ENCODE measurements around the gene PLB1.

DNA sequence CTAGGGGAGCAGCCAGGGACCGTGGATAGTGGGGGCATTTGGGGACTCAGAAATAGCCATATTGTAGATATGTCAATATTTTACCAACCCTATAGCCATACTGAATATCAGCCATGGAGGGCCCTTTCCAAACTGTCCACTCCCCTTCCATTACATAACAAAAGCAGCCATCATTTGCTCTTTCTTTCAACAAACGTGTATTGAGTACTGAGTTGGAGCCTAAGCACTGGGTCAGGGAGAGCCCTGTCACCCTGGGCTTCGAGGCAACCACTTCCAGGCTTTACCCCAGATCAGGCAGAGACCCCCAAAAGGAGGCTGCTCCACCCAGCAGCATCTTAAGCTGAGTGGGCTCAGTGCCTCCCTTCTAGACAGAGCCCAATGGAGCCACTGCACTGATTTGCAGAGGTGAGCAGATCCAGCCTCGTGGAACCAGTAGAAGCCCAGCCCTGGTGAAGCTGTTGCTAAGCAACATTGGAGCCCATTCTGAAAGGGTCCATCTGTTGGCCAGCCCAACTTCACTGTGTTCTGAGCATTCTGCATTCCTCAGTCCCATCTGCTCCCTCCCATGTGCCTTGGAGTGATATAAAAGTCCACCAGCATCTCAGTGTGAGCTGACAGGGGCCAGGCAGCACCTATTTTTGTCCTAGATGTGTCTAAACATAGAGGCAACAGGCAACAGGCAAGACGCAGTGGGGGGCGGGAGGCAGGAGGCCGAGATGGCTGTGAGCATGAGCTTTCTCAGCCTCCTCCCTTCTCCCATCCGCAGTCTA lies 112.1 kb downstream of the PLB1 start:
- TF ChIP-seq, protein P1, sequence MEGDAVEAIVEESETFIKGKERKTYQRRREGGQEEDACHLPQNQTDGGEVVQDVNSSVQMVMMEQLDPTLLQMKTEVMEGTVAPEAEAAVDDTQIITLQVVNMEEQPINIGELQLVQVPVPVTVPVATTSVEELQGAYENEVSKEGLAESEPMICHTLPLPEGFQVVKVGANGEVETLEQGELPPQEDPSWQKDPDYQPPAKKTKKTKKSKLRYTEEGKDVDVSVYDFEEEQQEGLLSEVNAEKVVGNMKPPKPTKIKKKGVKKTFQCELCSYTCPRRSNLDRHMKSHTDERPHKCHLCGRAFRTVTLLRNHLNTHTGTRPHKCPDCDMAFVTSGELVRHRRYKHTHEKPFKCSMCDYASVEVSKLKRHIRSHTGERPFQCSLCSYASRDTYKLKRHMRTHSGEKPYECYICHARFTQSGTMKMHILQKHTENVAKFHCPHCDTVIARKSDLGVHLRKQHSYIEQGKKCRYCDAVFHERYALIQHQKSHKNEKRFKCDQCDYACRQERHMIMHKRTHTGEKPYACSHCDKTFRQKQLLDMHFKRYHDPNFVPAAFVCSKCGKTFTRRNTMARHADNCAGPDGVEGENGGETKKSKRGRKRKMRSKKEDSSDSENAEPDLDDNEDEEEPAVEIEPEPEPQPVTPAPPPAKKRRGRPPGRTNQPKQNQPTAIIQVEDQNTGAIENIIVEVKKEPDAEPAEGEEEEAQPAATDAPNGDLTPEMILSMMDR (conservative IDR thresholded peaks at IDR 0.05): no peak
- TF ChIP-seq ZFX (IDR thresholded peaks at IDR 0.05): no peak
